Ovary (tissue), 3 donors: Measurements from ENCODE around the gene HADHA.

Experiments
- POLR2A ChIP-seq: fragments of 450-650 bp; IDR thresholded peaks from one replicate; pipeline ENCODE4 v1.6.1; 2017; ENCODE audit warnings: antibody characterized with exemption, mild to moderate bottlenecking, moderate library complexity
- TF ChIP-seq, protein P1 (sequence below), 3 donors: fragments of 450-650 bp in 2 of 3; fragments of 200-600 bp in 1 of 3; IDR thresholded peaks; one replicate each; pipeline versions ENCODE4 v1.5.1 to v1.8.0; 2016 to 2022; ENCODE audit warnings: antibody characterized with exemption in 3 of 3, mild to moderate bottlenecking in 1 of 3
- donor health status: DM: no; HTN: no; CAD: no.

DNA sequence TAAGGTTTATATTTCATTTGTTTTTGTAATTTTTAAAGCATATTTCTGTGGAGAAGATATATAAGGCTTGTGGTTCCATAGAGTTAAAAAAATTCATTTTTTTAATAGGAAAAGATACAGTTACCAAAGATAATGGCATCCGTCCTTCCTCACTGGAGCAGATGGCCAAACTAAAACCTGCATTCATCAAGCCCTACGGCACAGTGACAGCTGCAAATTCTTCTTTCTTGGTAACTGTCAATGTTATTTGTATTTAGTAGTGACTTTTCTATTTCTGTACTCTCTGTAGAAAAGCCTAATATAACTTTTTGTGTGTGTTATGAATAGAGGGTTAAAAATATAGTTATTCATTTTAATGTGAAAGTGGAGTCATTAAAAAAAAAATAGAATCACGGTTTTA lies 35.5 kb upstream of the HADHA start:
- TF ChIP-seq, protein P1, sequence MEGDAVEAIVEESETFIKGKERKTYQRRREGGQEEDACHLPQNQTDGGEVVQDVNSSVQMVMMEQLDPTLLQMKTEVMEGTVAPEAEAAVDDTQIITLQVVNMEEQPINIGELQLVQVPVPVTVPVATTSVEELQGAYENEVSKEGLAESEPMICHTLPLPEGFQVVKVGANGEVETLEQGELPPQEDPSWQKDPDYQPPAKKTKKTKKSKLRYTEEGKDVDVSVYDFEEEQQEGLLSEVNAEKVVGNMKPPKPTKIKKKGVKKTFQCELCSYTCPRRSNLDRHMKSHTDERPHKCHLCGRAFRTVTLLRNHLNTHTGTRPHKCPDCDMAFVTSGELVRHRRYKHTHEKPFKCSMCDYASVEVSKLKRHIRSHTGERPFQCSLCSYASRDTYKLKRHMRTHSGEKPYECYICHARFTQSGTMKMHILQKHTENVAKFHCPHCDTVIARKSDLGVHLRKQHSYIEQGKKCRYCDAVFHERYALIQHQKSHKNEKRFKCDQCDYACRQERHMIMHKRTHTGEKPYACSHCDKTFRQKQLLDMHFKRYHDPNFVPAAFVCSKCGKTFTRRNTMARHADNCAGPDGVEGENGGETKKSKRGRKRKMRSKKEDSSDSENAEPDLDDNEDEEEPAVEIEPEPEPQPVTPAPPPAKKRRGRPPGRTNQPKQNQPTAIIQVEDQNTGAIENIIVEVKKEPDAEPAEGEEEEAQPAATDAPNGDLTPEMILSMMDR (IDR thresholded peaks at IDR 0.05): no peak
- no peak for TF ChIP-seq POLR2A
